HepG2 (cell line): ENCODE measurements around the gene ATXN1L. TPM values are rescaled to one million over a fixed set of nuclear protein-coding genes. Genes with fewer than 3 reads are reported as not detected.

Source experiments
- ATAC-seq: fragments of 200-7000 bp; cut with Tn5 transposase; 3 replicates; pipeline ENCODE4 v1.9.1; 2020; ENCODE audit warnings: mild to moderate bottlenecking, moderate library complexity
- BruUV-seq: library from RNA; stranded (reverse); fragments of 400-500 nt; replicated peaks from 2 replicates; lab custom pipeline; 2021; lab: Mats Ljungman, UMichigan
- CTCF ChIA-PET: fragments of 300-600 bp; formaldehyde crosslinking; extraction: SDS; loops from one replicate; lab custom pipeline; 2021; ENCODE audit warnings: low total read pairs, inconsistent platforms, low intra/inter-chr PET ratio; lab: Yijun Ruan, JAX
- POLR2A ChIA-PET: fragments of 350-600 bp; sonication (Branson Sonifier 250); formaldehyde crosslinking; loops from one replicate; lab custom pipeline; 2020; ENCODE audit warnings: antibody characterized with exemption, inconsistent platforms; lab: Yijun Ruan, JAX
- DNase-seq: peaks from one replicate; pipeline ENCODE4 v3.0.0-alpha.2; 2015; ENCODE audit warnings: low spot score
- FAIRE-seq: peaks from 3 replicates; lab custom pipeline; 2011; peaks lifted over from hg19 to GRCh38; lab: Jason Lieb, UNC
- H2AFZ ChIP-seq: one replicate; pipeline ENCODE4 v1.6.1; 2011; ENCODE audit warnings: low read length, inconsistent platforms
- H3K27ac ChIP-seq: fragments of 300-600 bp; 3 replicates; pipeline ENCODE4 v1.8.0; 2011; ENCODE audit warnings: mixed run types, mild to moderate bottlenecking, mixed read lengths, low read length, inconsistent platforms; ENCODE audit not compliant: insufficient read depth; ENCODE audit errors: extremely low read length
- H3K27me3 ChIP-seq, 2 experiments: fragments of 200-600 bp in 1 of 2; 2 replicates in 1 of 2; 3 replicates in 1 of 2; pipeline versions ENCODE4 v1.6.0 to v1.8.0; 2011; ENCODE audit warnings: low read length in 2 of 2, mild to moderate bottlenecking in 2 of 2, moderate library complexity in 2 of 2, inconsistent platforms in 1 of 2; ENCODE audit not compliant: insufficient read depth in 2 of 2, control insufficient read depth in 1 of 2
- H3K36me3 ChIP-seq, 2 experiments: fragments of 200-600 bp in 1 of 2; replicated peaks in 1 of 2; 2 replicates in 1 of 2; 3 replicates in 1 of 2; pipeline versions ENCODE4 v1.5.1 to v1.8.0; 2011; ENCODE audit warnings: low read length in 2 of 2, inconsistent platforms in 1 of 2; ENCODE audit not compliant: insufficient read depth in 2 of 2, control insufficient read depth in 1 of 2
- H3K4me1 ChIP-seq: 2 replicates; pipeline ENCODE4 v1.5.1; 2012; ENCODE audit warnings: low read length, inconsistent platforms; ENCODE audit not compliant: insufficient read depth
- H3K4me2 ChIP-seq: 2 replicates; pipeline ENCODE4 v1.6.0; 2011; ENCODE audit warnings: low read depth, low read length, inconsistent platforms
- H3K4me3 ChIP-seq, 3 experiments: fragments of 200-600 bp in 1 of 3; sonication (generic), shearing (Covaris generic) in 1 of 3; replicated peaks in 1 of 3; 2 replicates each; pipeline ENCODE4 v1.5.1; 2011 to 2016; ENCODE audit warnings: low read length in 3 of 3, inconsistent platforms in 2 of 3, low read depth in 2 of 3, mild to moderate bottlenecking in 2 of 3, control low read depth in 1 of 3, mixed read lengths in 1 of 3; ENCODE audit not compliant: insufficient read depth in 1 of 3
- H3K79me2 ChIP-seq: one replicate; pipeline ENCODE4 v1.6.1; 2011; ENCODE audit warnings: low read length, inconsistent platforms; ENCODE audit not compliant: insufficient read depth
- H3K9ac ChIP-seq: 2 replicates; pipeline ENCODE4 v1.6.0; 2011; ENCODE audit warnings: mild to moderate bottlenecking, low read depth, low read length, inconsistent platforms; ENCODE audit not compliant: insufficient read depth
- H3K9me3 ChIP-seq: 2 replicates; pipeline ENCODE4 v1.5.1; 2012; ENCODE audit warnings: mild to moderate bottlenecking, low read length
- H4K20me1 ChIP-seq: 2 replicates; pipeline ENCODE4 v1.6.0; 2011; ENCODE audit warnings: inconsistent platforms, mild to moderate bottlenecking, low read length, moderate library complexity; ENCODE audit not compliant: insufficient read depth
- U2AF2 ChIP-seq: fragments of 200-400 bp; formaldehyde crosslinking; IDR thresholded peaks from 2 replicates; pipeline ENCODE4 v1.6.1; 2017; ENCODE audit warnings: low read depth, mild to moderate bottlenecking, low read length
- ZBTB33 ChIP-seq: sonication (generic); formaldehyde crosslinking; IDR thresholded peaks from 2 replicates; pipeline ENCODE4 v1.4.0; 2020; ENCODE audit warnings: missing genetic modification reagents
- ZNF121 ChIP-seq: sonication (generic); formaldehyde crosslinking; IDR thresholded peaks from 2 replicates; pipeline ENCODE4 v1.5.0; 2020; ENCODE audit warnings: mild to moderate bottlenecking, missing genetic modification reagents
- ZNF619 ChIP-seq: sonication (generic); formaldehyde crosslinking; IDR thresholded peaks from 2 replicates; pipeline ENCODE4 v1.4.0; 2020; ENCODE audit warnings: mild to moderate bottlenecking, missing genetic modification reagents
- WGBS: methylation state at CpG from one replicate; pipeline ENCODE4 v1.1.6; 2017; ENCODE audit warnings: low lambda C conversion rate; 5-methylcytosine and 5-hydroxymethylcytosine counted together
- in situ Hi-C: cut with HindIII; loops from 2 replicates; pipeline ENCODE4 v1.10.0; 2017; ENCODE audit warnings: low pct_unique_long_range_greater_than_20kb; ENCODE audit not compliant: extremely low pct_ligation_motif_present
- intact Hi-C: fragments of 100-400 bp; cut with micrococcal nuclease; formaldehyde crosslinking; loops from one replicate; pipeline ENCODE4 v1.10.0; 2022; ENCODE audit not compliant: unreplicated experiment
- polyA plus RNA-seq, 8 experiments: library from polyadenylated mRNA; depleted of rRNA in 3 of 8; stranded (reverse) in 7 of 8; unstranded in 1 of 8; fragments of >200 nt; fragmentation: Illumina TruSeq in 4 of 8; extraction: Trizol in 4 of 8; gene quantifications; 2 replicates each; pipeline versions ENCODE4 v1.2.1 to v1.2.3, GENCODE V29; 2011 to 2016; ENCODE audit warnings: low read depth in 4 of 8, missing spikeins in 1 of 8, mixed read lengths in 1 of 8; ENCODE audit not compliant: insufficient read depth in 1 of 8
- total RNA-seq, 5 experiments: library from RNA; depleted of rRNA; stranded (reverse); fragments of >200 nt; fragmentation: Illumina TruSeq; extraction: Trizol; gene quantifications; 2 replicates each; pipeline ENCODE4 v1.2.3, GENCODE V29; 2016; ENCODE audit warnings: low read depth in 1 of 5

ATXN1L gene
- total and polyA plus RNA-seq, 2 of the 13 experiments (the other 11 are each of a cell fraction or from before 2014, with no cell fraction given), result 20.0 to 22.4 TPM

- Histone ChIP-seq H3K9ac (no peak overlapping the region), H3K27me3 (no peaks in the 10 kb centered on the region; a peak in 1 of 5 replicates), H2AFZ (no peak overlapping the region), H3K79me2 (peaks cover 88% of the 10 kb centered on the region), H3K36me3 (peaks cover 3 to 15% of the 10 kb centered on the region in 2 experiments; a peak in 3 of 5 replicates), H3K9me3 (no peaks in the 10 kb centered on the region), H3K4me2 (peak overlapping the region; percentile 100), H3K27ac (no peak overlapping the region), H4K20me1 (peaks cover 78% of the 10 kb centered on the region), H3K4me1 (peaks cover 74% of the 10 kb centered on the region)
- CTCF ChIA-PET, result no interaction called here
- no peak for ATAC-seq
- in situ Hi-C loops (loop anchor here (5.0 kb wide), 1 partner anchor 92 kb away; the partner anchor contains the start of gene AP1G1), intact Hi-C loops (loop anchor here (5.0 kb wide), 1 partner anchor 92 kb away; the partner anchor contains the start of gene AP1G1)
- 93% methylated on average over 4 of the region's 4 CpGs for WGBS
- DNase-seq, result no peak
- FAIRE-seq, result no peak
- BruUV-seq, result no TSS peak
- POLR2A ChIA-PET, result interaction anchor here (1.3 to 1.7 kb wide), 2 partner anchors 10 to 91 kb away, joined by 3 to 5 read pairs; partner anchors contain the start of gene AP1G1
- TF ChIP-seq U2AF2 (no peak), ZBTB33 (CRISPR knock-in tag) (peak; percentile 35; the same call in 1 of the 2 replicates), ZNF619 (CRISPR knock-in tag) (no peak), ZNF121 (peak; percentile 68; the same call in 1 of the 2 replicates)
- TF ChIP-seq, all 625 proteins: peak for 2
- H3K4me3 ChIP-seq, result no peak overlapping the region; a peak in 1 of 6 replicates
Observed at GRCh38 chr16:71899171-71899570, 53.4 kb downstream of the ATXN1L start.
